Uterus (tissue), 4 donors: ENCODE results near the gene DNM3. TPM values are rescaled to one million over a fixed set of nuclear protein-coding genes. Genes with fewer than 3 reads are reported as not detected.

Source experiments
- DNase-seq, 2 donors: peaks; one replicate each; pipeline ENCODE4 v3.0.0-alpha.2; 2019 to 2020
- H3K27ac ChIP-seq, 2 donors: fragments of 200-600 bp; sonication (generic); 1 replicate in 1 of 2; 2 replicates in 1 of 2; pipeline ENCODE4 v1.5.1; 2016 to 2018
- H3K27me3 ChIP-seq, 2 donors: fragments of 200-600 bp; sonication (generic); one replicate each; pipeline ENCODE4 v1.5.1; 2018 to 2019; ENCODE audit warnings: control low read depth in 1 of 2
- H3K36me3 ChIP-seq, 2 donors: fragments of 200-600 bp; sonication (generic); one replicate each; pipeline ENCODE4 v1.5.1; 2019; ENCODE audit warnings: control low read depth in 1 of 2
- H3K4me1 ChIP-seq, 2 donors: fragments of 200-600 bp; sonication (generic); one replicate each; pipeline ENCODE4 v1.5.1; 2018 to 2019; ENCODE audit warnings: control low read depth in 1 of 2
- H3K4me3 ChIP-seq, 2 donors: fragments of 200-600 bp; sonication (generic); 1 replicate in 1 of 2; 2 replicates in 1 of 2; pipeline ENCODE4 v1.5.1; 2018 to 2019; ENCODE audit warnings: mild to moderate bottlenecking in 1 of 2
- H3K9me3 ChIP-seq, 2 donors: fragments of 200-600 bp; sonication (generic); one replicate each; pipeline ENCODE4 v1.5.1; 2019; ENCODE audit warnings: control low read depth in 1 of 2
- CTCF ChIP-seq, 4 experiments: fragments of 200-600 bp in 2 of 4; fragments of 450-650 bp in 2 of 4; sonication (generic) in 2 of 4; IDR thresholded peaks; one replicate each; pipeline ENCODE4 v1.5.1; 2016 to 2019; ENCODE audit warnings: antibody characterized with exemption in 4 of 4, mild to moderate bottlenecking in 2 of 4, moderate library complexity in 1 of 4
- POLR2A ChIP-seq, 2 donors: fragments of 450-650 bp; IDR thresholded peaks; one replicate each; pipeline ENCODE4 v1.6.1; 2016; ENCODE audit warnings: antibody characterized with exemption in 2 of 2, mild to moderate bottlenecking in 1 of 2, moderate library complexity in 1 of 2
- intact Hi-C: fragments of 100-400 bp; cut with DNase I; formaldehyde crosslinking; loops from one replicate; pipeline ENCODE4 v1.15.1; 2023; ENCODE audit warnings: low total_unique reads
- total RNA-seq, 4 donors: library from RNA; depleted of rRNA in 3 of 4; stranded (reverse); fragments of >200 nt in 3 of 4; gene quantifications; one replicate each; pipeline versions ENCODE4 v1.1.0 to v1.2.4, GENCODE V29; 2014 to 2023
- donor health status: DM: yes; HTN: yes; CAD: no.

Gene DNM3
- total RNA-seq, 4 donors from 2014 or later, result 4.7 to 49.2 (median 14.6) TPM

- H3K4me3 ChIP-seq, result no peak overlapping the region
- H3K4me1 ChIP-seq, result no peaks in the 10 kb centered on the region
- H3K27me3 ChIP-seq, result no peaks in the 10 kb centered on the region
- H3K27ac ChIP-seq, result no peak overlapping the region
- DNase-seq, result no peak
- H3K36me3 ChIP-seq, result no peaks in the 10 kb centered on the region
- no peaks in the 10 kb centered on the region for H3K9me3 ChIP-seq
- TF ChIP-seq POLR2A (IDR thresholded peaks at IDR 0.05) (no peak), CTCF (IDR thresholded peaks at IDR 0.05) (no peak)
- intact Hi-C loops, result no loop called here
Observed at GRCh38 chr1:172451002-172451443, 609.7 kb downstream of the DNM3 start.

DNA sequence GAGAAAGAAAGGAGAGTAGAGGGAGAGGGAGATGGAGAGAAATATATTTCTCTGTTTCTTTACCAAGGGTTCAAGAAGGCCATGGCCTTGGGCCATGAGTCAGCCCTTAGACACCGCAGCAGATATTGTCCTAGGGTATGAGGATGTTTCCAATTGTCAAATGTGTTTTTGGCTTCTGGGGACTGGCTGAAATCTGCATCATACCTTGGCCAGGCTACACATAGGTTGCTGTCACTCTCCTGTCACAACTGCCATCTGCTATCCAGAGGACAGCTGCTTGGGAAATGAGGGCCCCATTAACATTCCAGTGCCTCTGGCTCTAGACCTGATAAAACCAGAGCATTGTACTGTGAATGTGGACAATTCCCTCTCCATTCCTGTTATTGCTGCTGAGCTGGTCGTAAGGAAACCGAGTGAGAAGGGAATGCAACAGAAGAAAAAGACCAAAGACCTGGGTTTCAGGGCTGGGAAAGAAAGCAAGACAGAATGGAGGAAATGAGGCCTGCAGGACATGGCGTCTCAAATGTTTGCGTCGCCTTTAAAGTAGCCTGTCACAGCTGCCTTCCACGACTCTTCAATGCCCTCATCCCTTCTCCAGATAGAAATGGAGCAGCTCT is 611.3 kb downstream of the DNM3 start:
- no peak for DNase-seq
- H3K36me3 ChIP-seq, result no peaks in the 10 kb centered on the region
- H3K9me3 ChIP-seq, result no peaks in the 10 kb centered on the region
- H3K27ac ChIP-seq, result no peak overlapping the region
- no peak overlapping the region for H3K4me3 ChIP-seq
- intact Hi-C loops, result no loop called here
- TF ChIP-seq POLR2A (IDR thresholded peaks at IDR 0.05), result no peak
- no peak for TF ChIP-seq CTCF (IDR thresholded peaks at IDR 0.05)
- no peaks in the 10 kb centered on the region for H3K4me1 ChIP-seq
- no peaks in the 10 kb centered on the region for H3K27me3 ChIP-seq

DNA sequence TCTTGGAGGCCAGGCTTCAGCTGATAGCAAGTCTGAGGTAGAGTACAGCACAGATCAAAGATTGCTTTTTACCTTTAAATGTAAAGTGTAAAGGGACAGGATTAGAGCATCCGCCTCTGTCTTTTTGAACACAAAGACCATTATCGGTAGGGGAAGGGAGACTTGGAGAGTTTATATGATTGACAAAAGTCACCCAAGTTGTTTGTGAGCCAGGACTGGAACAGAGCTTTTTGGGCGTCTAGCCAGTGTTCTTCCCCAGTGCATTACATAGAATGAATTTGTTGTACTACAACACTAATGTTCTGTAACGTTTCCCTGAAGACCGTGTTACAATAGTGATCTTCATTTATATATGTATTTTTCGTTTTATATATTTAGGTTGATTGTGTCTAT is 611.9 kb downstream of the DNM3 start:
- no peaks in the 10 kb centered on the region for H3K4me1 ChIP-seq
- TF ChIP-seq CTCF (IDR thresholded peaks at IDR 0.05) (no peak), POLR2A (IDR thresholded peaks at IDR 0.05) (no peak)
- H3K9me3 ChIP-seq, result no peaks in the 10 kb centered on the region
- H3K27ac ChIP-seq, result no peak overlapping the region
- DNase-seq, result no peak
- no peaks in the 10 kb centered on the region for H3K36me3 ChIP-seq
- no peak overlapping the region for H3K4me3 ChIP-seq
- intact Hi-C loops, result no loop called here
- H3K27me3 ChIP-seq, result no peaks in the 10 kb centered on the region

- no peak overlapping the region for H3K27ac ChIP-seq
- no peaks in the 10 kb centered on the region for H3K36me3 ChIP-seq
- H3K4me3 ChIP-seq, result no peak overlapping the region
- no peaks in the 10 kb centered on the region for H3K4me1 ChIP-seq
- intact Hi-C loops, result no loop called here
- H3K27me3 ChIP-seq, result no peaks in the 10 kb centered on the region
- no peak for DNase-seq
- TF ChIP-seq CTCF (IDR thresholded peaks at IDR 0.05) (no peak), POLR2A (IDR thresholded peaks at IDR 0.05) (no peak)
- H3K9me3 ChIP-seq, result no peaks in the 10 kb centered on the region
Observed at GRCh38 chr1:172453607-172454006, 612.3 kb downstream of the DNM3 start.

DNA sequence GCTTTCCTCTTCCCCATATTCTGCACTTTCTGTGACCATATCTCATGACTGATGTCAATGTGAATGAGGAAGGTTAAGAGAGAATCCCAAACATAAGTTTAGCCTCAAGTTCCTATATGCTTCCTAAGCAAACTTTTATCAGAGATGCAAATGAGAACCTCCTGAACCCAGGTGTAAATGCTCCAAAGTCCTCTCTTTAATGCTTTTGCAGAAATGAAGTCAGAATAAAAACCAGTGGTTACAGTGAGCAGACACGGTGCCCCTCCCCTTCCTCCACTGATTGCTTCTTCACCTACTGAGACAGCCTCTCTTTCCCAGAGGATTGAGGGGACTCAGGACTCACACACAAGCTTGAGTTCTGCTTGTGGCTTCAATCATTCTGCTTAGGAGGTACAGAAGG is 614.2 kb downstream of the DNM3 start:
- Histone ChIP-seq H3K9me3 (no peaks in the 10 kb centered on the region), H3K27ac (no peak overlapping the region), H3K27me3 (no peaks in the 10 kb centered on the region), H3K36me3 (no peaks in the 10 kb centered on the region), H3K4me3 (no peak overlapping the region), H3K4me1 (no peaks in the 10 kb centered on the region)
- intact Hi-C loops, result no loop called here
- TF ChIP-seq CTCF (IDR thresholded peaks at IDR 0.05) (no peak), POLR2A (IDR thresholded peaks at IDR 0.05) (no peak)
- DNase-seq, result no peak
